HUES6 (cell line): ENCODE data around the gene ENDOU.

ENCODE experiments used
- H3K27ac ChIP-seq: 2 replicates; pipeline ENCODE4 v1.7.0; 2013; ENCODE audit warnings: low read depth, mild to moderate bottlenecking, low read length, inconsistent platforms
- H3K27me3 ChIP-seq: 2 replicates; pipeline ENCODE4 v1.6.1; 2013; ENCODE audit warnings: low read length; ENCODE audit not compliant: control insufficient read depth, insufficient read depth
- H3K36me3 ChIP-seq: 2 replicates; pipeline ENCODE4 v1.6.1; 2013; ENCODE audit warnings: low read length; ENCODE audit not compliant: control insufficient read depth, insufficient read depth
- H3K4me1 ChIP-seq: 2 replicates; pipeline ENCODE4 v1.6.1; 2013; ENCODE audit warnings: low read length; ENCODE audit not compliant: control insufficient read depth, insufficient read depth
- H3K4me3 ChIP-seq: 2 replicates; pipeline ENCODE4 v1.5.1; 2013; ENCODE audit warnings: low read depth, low read length
- H3K9ac ChIP-seq: one replicate; pipeline ENCODE4 v1.6.1; 2013; ENCODE audit warnings: mild to moderate bottlenecking, low read length
- H3K9me3 ChIP-seq: 2 replicates; pipeline ENCODE4 v1.6.1; 2013; ENCODE audit warnings: low read depth, low read length; ENCODE audit not compliant: control insufficient read depth, insufficient read depth

Gene ENDOU

GRCh38 chr12:47768323-47768811 lies 43.1 kb upstream of the ENDOU start:
- no peaks in the 10 kb centered on the region for H3K36me3 ChIP-seq
- H3K27ac ChIP-seq = no peak overlapping the region
- peaks cover 21% of the 10 kb centered on the region for H3K4me1 ChIP-seq
- no peaks in the 10 kb centered on the region for H3K27me3 ChIP-seq
- no peak overlapping the region for H3K4me3 ChIP-seq
- H3K9me3 ChIP-seq = no peaks in the 10 kb centered on the region
- no peak overlapping the region for H3K9ac ChIP-seq

DNA sequence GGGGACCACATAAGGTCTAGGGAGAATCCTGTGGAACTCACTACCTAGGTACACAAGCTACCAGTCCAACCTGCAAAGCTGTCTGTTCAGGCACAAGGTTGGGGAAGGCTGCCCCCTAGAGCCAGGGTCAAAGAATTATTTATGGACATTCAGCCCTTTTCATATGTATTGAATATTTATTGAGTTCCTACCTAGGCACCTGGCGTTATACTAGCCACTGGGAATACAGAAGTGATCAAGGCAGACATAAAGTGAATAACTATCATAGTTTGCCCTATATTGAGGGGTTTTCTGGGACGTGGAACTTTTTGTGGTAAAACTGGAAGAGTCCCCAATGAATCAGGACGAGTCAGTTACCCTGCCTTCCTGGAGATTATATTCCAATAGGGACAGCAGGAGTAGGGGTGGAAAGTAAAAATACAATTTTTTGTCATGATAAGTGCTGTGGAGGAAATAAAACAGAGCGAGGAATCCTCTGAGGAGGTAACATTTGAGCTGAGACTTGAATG lies 42.0 kb upstream of the ENDOU start:
- H3K9ac ChIP-seq = no peak overlapping the region
- no peak overlapping the region for H3K27ac ChIP-seq
- no peaks in the 10 kb centered on the region for H3K9me3 ChIP-seq
- H3K27me3 ChIP-seq = no peaks in the 10 kb centered on the region
- H3K4me1 ChIP-seq = peaks cover 21% of the 10 kb centered on the region
- no peaks in the 10 kb centered on the region for H3K36me3 ChIP-seq
- no peak overlapping the region for H3K4me3 ChIP-seq

DNA sequence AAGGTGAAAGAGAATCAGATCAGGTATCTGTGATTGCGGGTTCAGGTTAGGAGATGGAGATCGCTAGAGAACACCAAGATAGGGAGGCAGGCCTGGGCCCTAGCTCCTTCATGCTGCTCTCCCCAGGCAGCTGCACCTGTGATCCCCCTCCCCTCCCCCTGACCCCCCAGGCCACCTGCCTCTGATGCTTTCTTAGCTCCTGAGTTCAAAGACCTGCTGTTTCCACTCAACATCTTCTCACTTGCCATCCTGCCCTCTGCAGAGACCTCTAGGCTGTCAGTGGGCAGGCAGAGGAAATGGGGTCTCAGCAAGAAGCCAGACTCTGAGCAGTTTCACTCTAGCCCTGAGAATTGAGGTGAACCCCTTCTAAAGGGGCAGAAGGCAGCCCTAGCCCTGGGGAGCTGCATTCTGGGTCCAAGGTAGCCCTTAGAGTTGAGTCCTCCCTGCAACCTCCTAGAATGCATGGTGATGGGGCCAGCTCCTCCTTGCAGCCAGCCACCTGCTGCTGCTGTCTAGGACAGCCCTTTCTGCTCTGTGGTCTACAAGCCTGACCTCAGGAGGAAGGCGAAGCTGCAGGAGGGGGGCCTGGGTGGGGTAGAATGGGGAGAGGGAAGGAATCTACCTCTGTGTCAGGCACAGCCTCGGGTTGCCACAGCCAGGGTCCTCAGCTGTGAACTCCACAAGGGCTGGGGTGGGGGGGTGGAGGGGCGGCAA lies 41.4 kb upstream of the ENDOU start:
- no peak overlapping the region for H3K4me3 ChIP-seq
- no peaks in the 10 kb centered on the region for H3K9me3 ChIP-seq
- H3K27me3 ChIP-seq = no peaks in the 10 kb centered on the region
- H3K27ac ChIP-seq = no peak overlapping the region
- peaks cover 19% of the 10 kb centered on the region for H3K4me1 ChIP-seq
- no peaks in the 10 kb centered on the region for H3K36me3 ChIP-seq
- no peak overlapping the region for H3K9ac ChIP-seq

- Histone ChIP-seq H3K9me3 (no peaks in the 10 kb centered on the region), H3K27me3 (no peaks in the 10 kb centered on the region), H3K27ac (no peak overlapping the region), H3K4me1 (peaks cover 17% of the 10 kb centered on the region), H3K4me3 (no peak overlapping the region), H3K36me3 (no peaks in the 10 kb centered on the region), H3K9ac (no peak overlapping the region)
These were observed 38.4 kb upstream of the ENDOU start for GRCh38 chr12:47763481-47764346.

- Histone ChIP-seq H3K9ac (no peak overlapping the region), H3K4me1 (peaks cover 17% of the 10 kb centered on the region), H3K4me3 (no peak overlapping the region), H3K9me3 (no peaks in the 10 kb centered on the region), H3K36me3 (no peaks in the 10 kb centered on the region), H3K27ac (no peak overlapping the region), H3K27me3 (no peaks in the 10 kb centered on the region)
These were observed 37.7 kb upstream of the ENDOU start for GRCh38 chr12:47762850-47763465.

DNA sequence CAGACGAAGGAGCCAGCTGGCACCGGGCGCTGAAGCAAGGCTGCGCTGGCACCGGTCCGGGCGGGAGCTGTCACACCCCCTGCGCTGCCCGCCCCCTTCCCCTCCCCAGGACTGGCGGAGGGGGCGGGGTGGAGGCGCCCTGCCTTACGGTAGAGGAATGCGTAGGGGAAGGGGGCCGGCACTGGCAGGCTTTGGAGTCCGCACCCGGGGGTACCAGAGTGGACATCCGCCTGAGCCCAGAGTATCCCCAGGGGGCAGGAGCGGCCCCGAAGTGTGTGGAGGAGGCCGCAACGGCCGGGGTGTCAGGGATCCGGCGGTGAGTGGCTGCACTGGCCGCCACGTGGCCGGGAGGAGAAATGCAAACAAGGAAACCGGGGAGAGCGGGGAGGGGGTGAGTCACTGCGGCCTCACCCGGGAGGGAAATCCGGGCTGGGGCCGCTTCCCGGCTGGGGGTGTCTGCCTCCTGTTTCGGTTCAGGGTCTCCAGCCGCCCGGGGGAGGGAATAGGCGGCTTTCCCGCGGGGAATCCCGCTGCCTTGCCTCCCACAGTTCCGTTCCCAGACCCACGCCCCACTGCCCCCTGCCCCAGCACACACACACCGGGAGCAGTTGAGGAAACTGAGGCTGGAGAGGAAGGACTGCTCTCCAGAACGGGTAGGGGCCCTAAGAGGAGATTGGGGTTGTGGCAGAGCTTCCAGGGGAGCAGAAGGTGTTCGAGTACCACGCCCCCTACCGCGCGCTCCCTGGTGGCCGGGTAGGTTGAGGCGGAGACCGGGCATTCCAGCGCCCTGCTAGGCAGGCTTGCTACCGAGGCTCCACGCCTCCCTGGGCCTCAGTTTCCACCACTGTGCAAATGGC lies 33.8 kb upstream of the ENDOU start, which contains the start of gene RAPGEF3:
RAPGEF3 (minus strand) TSS at position 47 of the 857 bp plus-strand sequence. CDS start 324 bp downstream, outside the sequence.
- no peaks in the 10 kb centered on the region for H3K27me3 ChIP-seq
- H3K4me1 ChIP-seq = peaks cover 44% of the 10 kb centered on the region
- H3K27ac ChIP-seq = no peak within 1 kb of the TSS; the same call in 1 of the 2 replicates
- H3K36me3 ChIP-seq = no peaks in the 10 kb centered on the region
- peak within 1 kb of the TSS; percentile 31 for H3K9ac ChIP-seq
- H3K4me3 ChIP-seq = peak within 1 kb of the TSS; percentile 74
- H3K9me3 ChIP-seq = no peaks in the 10 kb centered on the region

GRCh38 chr12:47758584-47758833 lies 33.2 kb upstream of the ENDOU start:
- Histone ChIP-seq H3K27me3 (no peaks in the 10 kb centered on the region), H3K27ac (no peak overlapping the region), H3K4me3 (peak overlapping the region; percentile 74), H3K36me3 (no peaks in the 10 kb centered on the region), H3K9me3 (no peaks in the 10 kb centered on the region), H3K4me1 (peaks cover 45% of the 10 kb centered on the region), H3K9ac (no peak overlapping the region)

DNA sequence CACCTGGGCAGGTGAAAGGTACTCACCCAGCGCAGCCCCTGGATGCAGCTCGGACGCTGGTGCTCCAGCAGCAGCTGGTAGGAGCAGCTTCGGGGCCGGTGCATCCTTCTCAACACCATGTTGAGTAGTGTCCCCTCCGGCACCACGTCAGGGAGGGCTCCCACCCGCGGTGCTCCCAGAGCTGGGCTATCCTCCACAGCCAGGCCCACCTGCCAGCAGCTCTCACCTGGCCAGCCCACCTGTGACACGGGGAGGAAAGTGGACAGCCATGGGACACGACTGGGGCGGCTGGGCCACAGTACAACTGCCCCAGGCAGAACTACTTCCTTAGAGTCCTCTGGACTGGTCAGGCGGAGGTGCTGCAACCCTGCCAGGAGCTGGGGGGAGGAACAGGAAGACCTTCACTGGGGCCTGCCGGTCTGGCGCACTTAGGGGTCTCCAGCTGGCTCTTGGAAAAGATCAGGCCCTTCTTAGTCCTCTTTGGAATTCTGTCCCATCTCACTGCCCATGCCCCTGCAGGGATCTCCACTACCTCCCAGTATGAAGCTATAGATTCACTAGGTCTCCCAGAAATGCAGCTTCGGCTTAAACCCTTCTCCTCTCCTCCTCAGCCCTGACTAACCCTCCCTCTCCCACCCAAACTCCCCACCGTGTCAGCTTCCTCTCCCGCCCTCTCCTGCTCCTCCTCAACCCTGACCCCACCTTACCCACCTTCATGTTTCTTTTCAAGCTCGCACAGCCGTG lies 32.7 kb upstream of the ENDOU start:
- no peaks in the 10 kb centered on the region for H3K27me3 ChIP-seq
- H3K9me3 ChIP-seq = no peaks in the 10 kb centered on the region
- H3K27ac ChIP-seq = no peak overlapping the region
- peak overlapping the region; percentile 74 for H3K4me3 ChIP-seq
- no peaks in the 10 kb centered on the region for H3K36me3 ChIP-seq
- H3K9ac ChIP-seq = no peak overlapping the region
- peaks cover 48% of the 10 kb centered on the region for H3K4me1 ChIP-seq

DNA sequence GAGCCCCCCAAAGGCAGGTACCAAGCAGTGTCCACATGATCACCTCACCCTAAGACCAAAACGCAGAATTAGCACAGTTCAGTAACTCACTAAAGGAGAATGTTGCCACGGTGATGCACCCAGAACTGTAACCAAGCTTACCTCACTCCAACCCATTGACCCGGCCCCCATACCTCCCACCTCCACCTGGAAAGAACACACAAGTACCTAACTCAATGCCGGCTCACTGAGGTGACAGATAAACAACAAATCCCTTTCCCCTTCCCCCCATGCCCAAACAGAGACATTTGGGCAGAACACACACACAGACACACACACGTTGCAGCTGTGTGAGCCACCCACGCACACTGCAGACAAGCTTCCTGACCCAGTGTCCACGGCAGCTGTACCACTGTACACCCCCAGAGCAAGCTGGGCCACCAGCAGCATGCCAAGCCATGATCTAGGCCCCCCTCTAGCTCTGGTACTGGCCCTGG lies 32.1 kb upstream of the ENDOU start:
- Histone ChIP-seq H3K9ac (no peak overlapping the region), H3K9me3 (no peaks in the 10 kb centered on the region), H3K4me1 (peaks cover 54% of the 10 kb centered on the region), H3K4me3 (peak overlapping the region; percentile 74), H3K36me3 (no peaks in the 10 kb centered on the region), H3K27ac (no peak overlapping the region), H3K27me3 (no peaks in the 10 kb centered on the region)
